ENCODE measurements around the gene BOD1L2.

Gene BOD1L2

GRCh38 chr18:57149051-57149450, 2.2 kb downstream of the BOD1L2 start:
- no peak for DNase-seq (ENCODE audit: low read depth, low spot score)
- TF ChIP-seq CTCF (IDR thresholded peaks at IDR 0.05; ENCODE audit: low read depth, low read length): no peak
- no peak overlapping the region for H3K4me3 ChIP-seq (ENCODE audit: low read depth, low read length)
- in situ Hi-C loops (cut with HindIII; ENCODE audit: low sequenced_read_pairs): no loop called here

- no peak overlapping the region for H3K4me3 ChIP-seq (ENCODE audit: low read depth, low read length)
- TF ChIP-seq CTCF (IDR thresholded peaks at IDR 0.05; ENCODE audit: low read depth, low read length): no peak
- in situ Hi-C loops (cut with HindIII; ENCODE audit: low sequenced_read_pairs): no loop called here
- DNase-seq (ENCODE audit: low read depth, low spot score): no peak
Measured at GRCh38 chr18:57149531-57149930, 2.6 kb downstream of the BOD1L2 start.

DNA sequence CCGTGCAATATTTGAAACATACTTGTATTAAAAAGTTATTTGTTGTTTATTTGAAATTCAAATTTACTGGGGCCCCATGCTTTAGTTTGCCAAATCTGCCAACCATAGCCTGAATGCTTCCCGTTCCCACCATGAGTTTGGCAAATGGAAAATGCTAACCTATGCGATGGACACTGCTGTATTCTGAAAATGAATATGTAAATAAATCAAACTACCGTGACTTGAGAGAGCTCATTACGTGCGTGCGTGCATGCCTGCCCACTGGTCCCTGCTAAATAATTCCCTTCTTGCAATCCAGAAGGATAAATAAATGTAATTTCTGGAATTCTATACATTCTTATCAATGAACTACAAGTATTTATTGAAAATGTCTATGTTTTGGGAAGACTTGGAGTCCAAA, 3.2 kb downstream of the BOD1L2 start:
- H3K4me3 ChIP-seq (ENCODE audit: low read depth, low read length): no peak overlapping the region
- no peak for TF ChIP-seq CTCF (IDR thresholded peaks at IDR 0.05; ENCODE audit: low read depth, low read length)
- no peak for DNase-seq (ENCODE audit: low read depth, low spot score)
- in situ Hi-C loops (cut with HindIII; ENCODE audit: low sequenced_read_pairs): no loop called here

- TF ChIP-seq CTCF (IDR thresholded peaks at IDR 0.05; ENCODE audit: low read depth, low read length): no peak
- no peak for DNase-seq (ENCODE audit: low read depth, low spot score)
- in situ Hi-C loops (cut with HindIII; ENCODE audit: low sequenced_read_pairs): no loop called here
- H3K4me3 ChIP-seq (ENCODE audit: low read depth, low read length): no peak overlapping the region
Measured at GRCh38 chr18:57150828-57151227, 3.9 kb downstream of the BOD1L2 start.

GRCh38 chr18:57154191-57154830, 7.4 kb downstream of the BOD1L2 start:
- H3K4me3 ChIP-seq (ENCODE audit: low read depth, low read length): no peak overlapping the region
- TF ChIP-seq CTCF (IDR thresholded peaks at IDR 0.05; ENCODE audit: low read depth, low read length): no peak
- DNase-seq (ENCODE audit: low read depth, low spot score): no peak
- in situ Hi-C loops (cut with HindIII; ENCODE audit: low sequenced_read_pairs): no loop called here

DNA sequence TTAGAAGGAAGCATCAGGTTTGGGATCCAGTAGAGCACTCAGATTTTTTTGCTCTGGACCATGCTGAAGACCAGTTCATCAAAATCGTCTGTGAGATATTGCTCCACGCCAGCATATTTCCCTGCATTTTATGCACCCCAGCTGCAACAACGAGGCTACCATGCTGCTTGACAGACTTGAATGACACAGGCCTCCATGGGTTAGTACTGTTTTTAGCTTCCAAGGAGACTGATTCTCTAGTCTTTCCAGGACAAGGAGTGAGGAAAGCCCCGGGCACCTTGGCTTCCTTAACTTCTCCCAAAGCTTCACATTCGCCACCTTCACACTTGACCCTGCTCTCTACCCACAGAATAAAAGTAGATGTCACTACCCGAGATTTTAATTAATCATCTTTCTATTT, 17.5 kb downstream of the BOD1L2 start:
- no peak for DNase-seq (ENCODE audit: low read depth, low spot score)
- no peak overlapping the region for H3K4me3 ChIP-seq (ENCODE audit: low read depth, low read length)
- in situ Hi-C loops (cut with HindIII; ENCODE audit: low sequenced_read_pairs): no loop called here
- no peak for TF ChIP-seq CTCF (IDR thresholded peaks at IDR 0.05; ENCODE audit: low read depth, low read length)
